ENCODE results near the gene STAT4. TPM values are rescaled to one million over a fixed set of nuclear protein-coding genes. Genes with fewer than 3 reads are reported as not detected.

Gene STAT4
- polyA plus RNA-seq, 1 of the 3 experiments (the other 2 are of a cell fraction): 0.12 TPM

GRCh38 chr2:191036363-191036762 is 114.4 kb downstream of the STAT4 start:
- H4K20me1 ChIP-seq (ENCODE audit: insufficient read depth): no peaks in the 10 kb centered on the region
- no peaks in the 10 kb centered on the region for H3K36me3 ChIP-seq (replicated peaks in 1 of 2; ENCODE audit: control insufficient read depth in 1 of 2, insufficient read depth in 2 of 2, low read length in 1 of 2)
- no peak overlapping the region for H2AFZ ChIP-seq (ENCODE audit: low read depth)
- no peak overlapping the region for H3K27ac ChIP-seq (ENCODE audit: low read depth in 2 of 2, low read length in 1 of 2)
- no peak overlapping the region for H3K9ac ChIP-seq
- 98% methylated on average over 2 of the region's 2 CpGs for whole genome bisulfite sequencing (ENCODE audit: low lambda C conversion rate)
- H3K27me3 ChIP-seq (ENCODE audit: insufficient read depth): no peaks in the 10 kb centered on the region
- ChIA-PET CTCF (interaction anchor here (0.7 to 2.6 kb wide), 5 partner anchors 16 to 256 kb away, joined by 3 to 16 read pairs (median 3); no protein-coding TSS in a partner anchor), POLR2A (no interaction called here)
- TF ChIP-seq POLR2AphosphoS5 (IDR thresholded peaks at IDR 0.05; ENCODE audit: low read depth, low read length): no peak
- no peak for TF ChIP-seq ZBTB33 (IDR thresholded peaks at IDR 0.05; ENCODE audit: borderline replicate concordance, low read depth)
- no peak for TF ChIP-seq REST (IDR thresholded peaks at IDR 0.05; ENCODE audit: low read depth, low read length)
- no peak for TF ChIP-seq FOXM1 (IDR thresholded peaks at IDR 0.05; ENCODE audit: low read depth)
- TF ChIP-seq MAX (IDR thresholded peaks at IDR 0.05; ENCODE audit: low read depth): no peak
- TF ChIP-seq PBX3 (IDR thresholded peaks at IDR 0.05): no peak
- no peaks in the 10 kb centered on the region for H3F3A ChIP-seq (replicated peaks; ENCODE audit: insufficient read depth)
- H3K9me2 ChIP-seq: no peaks in the 10 kb centered on the region
- H3K4me1 ChIP-seq (ENCODE audit: control insufficient read depth in 1 of 2, insufficient read depth in 2 of 2, low read depth in 1 of 2, low read length in 1 of 2): peaks cover 0 to 10% of the 10 kb centered on the region in 2 experiments; a peak in 2 of 4 replicates
- no peak overlapping the region for H3K4me2 ChIP-seq
- H3K79me2 ChIP-seq (ENCODE audit: insufficient read depth): no peaks in the 10 kb centered on the region
- DNase-seq: no peak
- H3K4me3 ChIP-seq (ENCODE audit: low read depth in 2 of 2, low read length in 1 of 2): no peak overlapping the region
- H3K9me3 ChIP-seq: no peaks in the 10 kb centered on the region

GRCh38 chr2:191032588-191033429 is 118.0 kb downstream of the STAT4 start:
- Histone ChIP-seq H3K4me2 (no peak overlapping the region), H3K36me3 (replicated peaks in 1 of 2; ENCODE audit: control insufficient read depth in 1 of 2, insufficient read depth in 2 of 2, low read length in 1 of 2) (no peaks in the 10 kb centered on the region), H3K79me2 (ENCODE audit: insufficient read depth) (no peaks in the 10 kb centered on the region), H4K20me1 (ENCODE audit: insufficient read depth) (no peaks in the 10 kb centered on the region), H3K4me1 (ENCODE audit: control insufficient read depth in 1 of 2, insufficient read depth in 2 of 2, low read depth in 1 of 2, low read length in 1 of 2) (no peaks in the 10 kb centered on the region; a peak in 1 of 4 replicates), H3K4me3 (ENCODE audit: low read depth in 2 of 2, low read length in 1 of 2) (no peak overlapping the region), H3K9me3 (no peaks in the 10 kb centered on the region), H3K9ac (no peak overlapping the region), H3F3A (replicated peaks; ENCODE audit: insufficient read depth) (no peaks in the 10 kb centered on the region), H3K27ac (ENCODE audit: low read depth in 2 of 2, low read length in 1 of 2) (no peak overlapping the region), H2AFZ (ENCODE audit: low read depth) (no peak overlapping the region), H3K27me3 (ENCODE audit: insufficient read depth) (no peaks in the 10 kb centered on the region), H3K9me2 (no peaks in the 10 kb centered on the region)
- WGBS (ENCODE audit: low lambda C conversion rate): 85% methylated on average over 8 of the region's 8 CpGs
- CTCF ChIA-PET: interaction anchor here (0.6 to 1.2 kb wide), 3 partner anchors 19 to 1164 kb away, joined by 3 read pairs; no protein-coding TSS in a partner anchor
- no peak for TF ChIP-seq EZH2phosphoT487 (IDR thresholded peaks at IDR 0.05; ENCODE audit: borderline replicate concordance, low read depth)
- POLR2A ChIA-PET: no interaction called here
- DNase-seq: no peak
